Right cardiac atrium (tissue), 5 donors: ENCODE results near the gene EXOC6. TPM values are rescaled to one million over a fixed set of nuclear protein-coding genes. Genes with fewer than 3 reads are reported as not detected.
A peak's percentile ranks its signal among the peaks of the same experiment; 100 is the strongest.

Experiments
- ATAC-seq, 2 donors: fragments of 200-7000 bp; cut with Tn5 transposase; one replicate each; pipeline versions ENCODE4 v1.8.0 to v1.9.1; 2020; ENCODE audit warnings: moderate library complexity in 2 of 2, mild to moderate bottlenecking in 1 of 2
- DNase-seq, 3 donors: peaks; one replicate each; pipeline ENCODE4 v3.0.0-alpha.2; 2020
- H3K27ac ChIP-seq: one replicate; pipeline ENCODE4 v1.5.1; 2013; ENCODE audit warnings: mild to moderate bottlenecking, low read length, control low read depth, moderate library complexity
- H3K27me3 ChIP-seq: one replicate; pipeline ENCODE4 v1.6.1; 2013; ENCODE audit not compliant: control insufficient read depth, insufficient read depth
- H3K4me1 ChIP-seq: one replicate; pipeline ENCODE4 v1.6.1; 2013; ENCODE audit warnings: low read length; ENCODE audit not compliant: control insufficient read depth, insufficient read depth
- H3K4me3 ChIP-seq: one replicate; pipeline ENCODE4 v1.5.1; 2013; ENCODE audit warnings: low read length, control low read depth
- H3K9me3 ChIP-seq: one replicate; pipeline ENCODE4 v1.6.1; 2013; ENCODE audit warnings: low read length; ENCODE audit not compliant: control insufficient read depth
- WGBS: extraction: QIAGEN DNeasy Blood & Tissue Kit; methylation state at CpG from one replicate; pipeline ENCODE4 v1.1.7; 2013; 5-methylcytosine and 5-hydroxymethylcytosine counted together
- intact Hi-C, 4 donors: fragments of 100-400 bp; cut with DNase I; formaldehyde crosslinking; loops; one replicate each; pipeline versions ENCODE4 v1.11.0 to v1.14.0; 2022 to 2023
- polyA plus RNA-seq: library from polyadenylated mRNA; stranded (reverse); fragments of 200-250 nt; gene quantifications from one replicate; pipeline ENCODE4 v1.2.3, GENCODE V29; 2013
- total RNA-seq, 4 donors: library from RNA; stranded (reverse); fragmentation: NEBNext Ultra II Directional; extraction: Animal tissue kit (Norgen Biotek cat#: 25700); gene quantifications; one replicate each; pipeline ENCODE4 v1.2.1, GENCODE V29; 2021
- donor health status: healthy with polysubstance abuse.
- donor health status: DM: no; HTN: yes; CAD: no.
- donor health status: DM: no; HTN: no; CAD: no.
- donor health status: DM: no; HTN: yes; CAD: no; lungs with severe emphysema.
- donor health status: DM: yes; HTN: yes; CAD: no.

The EXOC6 gene
- total and polyA plus RNA-seq, 5 donors = 5.7 to 9.5 (median 8.8) TPM

DNA sequence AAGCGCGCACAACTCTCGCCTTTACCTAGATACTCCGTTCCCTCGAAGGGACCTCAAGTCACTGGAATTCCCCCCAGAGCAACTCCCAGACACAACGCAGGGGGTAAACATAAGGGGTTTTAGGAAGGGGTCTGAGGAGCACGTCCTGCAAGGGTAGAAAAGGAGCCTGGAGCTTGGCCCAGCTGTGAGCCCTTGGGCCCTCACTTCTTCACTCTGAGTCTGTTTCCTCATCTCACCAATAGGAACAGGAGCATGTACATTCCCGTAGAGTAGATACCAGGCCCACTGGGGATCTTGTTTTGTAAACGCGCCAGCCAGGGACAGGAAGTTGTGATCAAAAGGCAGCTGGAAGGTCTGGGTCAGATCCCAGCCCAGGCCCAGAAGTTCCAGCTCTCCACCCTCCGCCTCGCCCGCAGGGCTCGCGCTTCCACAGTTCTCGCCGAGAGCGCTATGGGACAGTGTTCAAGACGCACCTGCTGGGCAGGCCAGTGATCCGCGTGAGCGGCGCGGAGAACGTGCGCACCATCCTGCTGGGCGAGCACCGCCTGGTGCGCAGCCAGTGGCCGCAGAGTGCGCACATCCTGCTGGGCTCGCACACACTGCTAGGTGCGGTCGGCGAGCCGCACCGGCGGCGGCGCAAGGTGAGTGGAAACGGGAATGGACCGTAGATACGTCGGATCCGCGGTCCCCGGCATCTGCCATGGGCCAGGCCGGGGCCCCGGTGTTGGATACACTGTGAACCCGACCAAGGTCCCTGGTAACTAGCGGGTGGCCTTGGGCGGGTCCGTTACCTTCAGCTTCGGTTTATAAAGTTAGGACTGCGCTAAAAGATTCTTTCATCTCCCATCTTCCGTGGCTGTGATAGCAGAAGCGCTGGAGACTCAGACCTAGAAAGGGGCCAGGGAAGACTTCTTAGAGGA lies 213.5 kb downstream of the EXOC6 start:
- DNase-seq = no peak
- Histone ChIP-seq H3K4me3 (peak overlapping the region; percentile 20), H3K9me3 (no peaks in the 10 kb centered on the region), H3K27ac (no peak overlapping the region), H3K4me1 (no peaks in the 10 kb centered on the region), H3K27me3 (peaks cover 2% of the 10 kb centered on the region)
- 7% methylated on average over 57 of the region's 57 CpGs for WGBS
- peak in 1 of 2 donors; percentile 40 for ATAC-seq
- intact Hi-C loops = no loop called here

DNA sequence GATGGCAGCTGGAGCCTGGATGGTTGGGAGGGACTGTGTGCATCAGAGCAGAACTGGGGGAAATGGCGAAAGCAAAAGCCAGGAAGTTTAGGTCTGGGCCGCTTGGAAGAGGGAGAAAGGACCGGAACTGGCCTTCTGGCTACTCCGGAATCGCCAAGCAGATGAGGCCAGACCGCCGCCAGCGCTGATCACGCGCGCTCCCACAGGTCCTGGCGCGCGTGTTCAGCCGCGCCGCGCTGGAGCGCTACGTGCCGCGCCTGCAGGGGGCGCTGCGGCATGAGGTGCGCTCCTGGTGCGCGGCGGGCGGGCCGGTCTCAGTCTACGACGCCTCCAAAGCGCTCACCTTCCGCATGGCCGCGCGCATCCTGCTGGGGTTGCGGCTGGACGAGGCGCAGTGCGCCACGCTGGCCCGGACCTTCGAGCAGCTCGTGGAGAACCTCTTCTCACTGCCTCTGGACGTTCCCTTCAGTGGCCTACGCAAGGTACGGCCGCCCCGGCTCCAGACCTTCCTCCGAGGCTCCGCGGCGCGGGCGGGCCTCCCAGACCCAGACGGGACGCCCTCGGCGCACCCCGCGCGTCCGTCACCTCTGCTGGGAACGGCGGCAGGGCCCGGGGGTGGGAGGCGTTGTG lies 214.3 kb downstream of the EXOC6 start:
- H3K4me1 ChIP-seq = no peaks in the 10 kb centered on the region
- ATAC-seq = peak; percentile 12 to 50
- H3K9me3 ChIP-seq = no peaks in the 10 kb centered on the region
- under 1% methylated on average over 68 of the region's 68 CpGs for WGBS
- DNase-seq = peak in 1 of 3 donors; percentile 57
- peaks cover 2% of the 10 kb centered on the region for H3K27me3 ChIP-seq
- intact Hi-C loops = no loop called here
- no peak overlapping the region for H3K27ac ChIP-seq
- peak overlapping the region; percentile 20 for H3K4me3 ChIP-seq

DNA sequence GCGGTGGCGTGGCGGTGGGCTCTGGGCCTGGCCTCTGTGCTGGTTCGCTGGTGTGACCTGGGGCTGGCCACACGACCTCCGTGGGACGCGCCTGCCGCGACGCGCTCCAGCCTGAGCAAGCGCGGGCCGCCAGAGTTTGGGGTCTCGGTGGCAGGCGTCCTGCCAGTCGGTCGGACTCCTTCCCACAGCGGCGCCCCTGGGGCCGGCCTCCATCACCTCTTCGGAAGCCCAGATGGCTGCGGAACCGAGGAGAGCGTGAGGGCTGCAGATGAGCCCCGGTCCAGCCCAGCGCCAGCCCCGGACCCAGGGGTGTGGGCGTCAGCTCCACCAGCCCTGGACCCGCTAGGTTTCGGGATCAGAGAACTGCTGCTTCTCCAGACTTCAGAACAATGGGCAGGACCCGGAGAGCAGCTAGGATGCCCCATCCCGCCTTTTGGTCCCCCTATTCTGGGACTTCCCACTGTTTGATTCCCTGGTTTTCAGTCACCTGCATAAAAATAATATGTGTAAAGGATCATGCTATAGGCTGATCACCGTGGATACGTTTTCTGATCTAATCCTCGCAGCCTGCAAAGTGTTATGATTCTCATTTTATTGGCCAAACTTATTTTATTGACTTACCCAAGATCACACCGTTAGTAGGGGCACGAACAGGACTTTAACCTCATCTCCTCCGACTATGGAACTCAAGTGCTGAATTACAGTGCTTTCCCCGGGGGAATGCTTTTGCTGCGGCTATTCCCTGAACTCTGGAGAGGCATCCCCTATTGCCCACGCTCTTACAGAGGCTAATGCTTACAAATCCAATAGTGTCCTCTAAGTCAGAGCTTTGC lies 215.0 kb downstream of the EXOC6 start:
- H3K4me1 ChIP-seq = no peaks in the 10 kb centered on the region
- DNase-seq = peak in 1 of 3 donors; percentile 32
- no peaks in the 10 kb centered on the region for H3K9me3 ChIP-seq
- 14% methylated on average over 43 of the region's 43 CpGs for WGBS
- H3K27me3 ChIP-seq = peaks cover 2% of the 10 kb centered on the region
- H3K4me3 ChIP-seq = no peak overlapping the region
- no peak overlapping the region for H3K27ac ChIP-seq
- no peak for ATAC-seq
- intact Hi-C loops = no loop called here

DNA sequence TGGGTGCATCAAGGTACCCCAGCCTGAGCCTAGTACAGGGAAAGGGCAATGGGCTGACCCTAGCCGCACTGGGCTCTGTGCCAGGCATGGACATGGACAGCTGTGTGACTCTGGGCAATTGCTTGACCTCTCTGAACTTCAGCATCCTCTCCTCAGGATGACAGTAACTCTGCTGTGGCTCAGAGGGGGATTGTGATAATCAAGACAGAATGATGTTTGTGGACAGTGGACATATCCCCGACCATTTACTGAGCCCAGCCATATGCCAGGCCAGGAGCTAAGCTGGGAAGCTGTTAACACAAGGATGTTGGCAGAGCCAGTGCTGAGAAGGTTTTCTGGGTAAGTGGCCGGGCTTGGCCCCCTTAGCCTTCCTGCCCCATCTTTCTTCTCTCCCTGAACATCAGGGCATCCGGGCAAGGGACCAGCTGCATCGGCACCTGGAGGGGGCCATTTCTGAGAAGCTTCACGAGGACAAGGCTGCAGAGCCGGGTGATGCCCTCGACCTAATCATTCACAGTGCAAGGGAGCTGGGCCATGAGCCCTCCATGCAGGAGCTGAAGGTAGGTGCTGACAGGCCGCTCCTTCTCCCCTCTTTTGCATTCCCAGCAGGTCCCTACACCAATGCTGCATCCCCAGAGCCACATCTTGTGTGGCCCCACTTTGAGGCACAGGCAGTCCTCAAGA lies 215.8 kb downstream of the EXOC6 start:
- peaks cover 2% of the 10 kb centered on the region for H3K27me3 ChIP-seq
- no peaks in the 10 kb centered on the region for H3K9me3 ChIP-seq
- 79% methylated on average over 9 of the region's 9 CpGs for WGBS
- DNase-seq = no peak
- intact Hi-C loops = no loop called here
- no peak for ATAC-seq
- no peak overlapping the region for H3K27ac ChIP-seq
- no peak overlapping the region for H3K4me3 ChIP-seq
- no peaks in the 10 kb centered on the region for H3K4me1 ChIP-seq

DNA sequence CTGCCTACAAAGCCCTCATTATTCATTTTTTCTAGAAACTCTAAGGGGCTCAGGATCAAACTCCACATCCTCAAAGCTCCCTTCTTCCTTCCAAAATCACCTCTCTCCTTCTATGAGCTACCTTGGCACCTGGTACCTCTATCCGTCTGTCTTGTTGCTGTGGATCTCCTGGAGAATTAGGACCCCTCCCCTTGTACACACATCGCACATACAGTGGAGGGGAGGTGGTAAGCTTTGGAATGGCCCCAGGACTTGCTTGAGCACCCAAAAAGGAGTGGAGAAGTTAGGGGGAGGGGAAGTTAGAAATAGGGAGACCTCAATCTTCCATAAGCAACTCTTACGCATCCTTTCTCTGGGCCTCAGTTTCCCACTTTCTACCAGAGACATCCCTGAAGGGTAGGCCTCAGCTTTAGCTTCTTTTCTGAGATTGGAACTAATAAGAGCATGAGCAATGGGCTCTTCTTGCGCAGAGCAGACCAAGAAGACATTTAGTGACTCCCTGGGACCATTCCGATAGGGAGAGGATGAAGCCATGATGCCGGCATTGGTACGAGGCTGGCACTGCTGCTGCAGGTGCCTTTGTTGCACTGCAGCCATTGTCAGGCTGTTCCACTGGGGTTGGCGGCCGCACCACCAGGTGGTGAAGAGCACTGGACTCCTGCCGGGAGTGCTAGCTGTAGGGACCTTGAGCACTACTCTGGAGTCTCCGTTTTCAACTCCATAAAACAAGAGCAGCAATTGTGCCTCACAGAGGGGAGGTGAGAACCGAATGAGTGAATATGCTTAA lies 216.7 kb downstream of the EXOC6 start:
- Histone ChIP-seq H3K4me3 (no peak overlapping the region), H3K27ac (no peak overlapping the region), H3K4me1 (no peaks in the 10 kb centered on the region), H3K9me3 (no peaks in the 10 kb centered on the region), H3K27me3 (no peaks in the 10 kb centered on the region)
- DNase-seq = no peak
- ATAC-seq = no peak
- intact Hi-C loops = no loop called here
- WGBS = 70% methylated on average over 12 of the region's 12 CpGs

DNA sequence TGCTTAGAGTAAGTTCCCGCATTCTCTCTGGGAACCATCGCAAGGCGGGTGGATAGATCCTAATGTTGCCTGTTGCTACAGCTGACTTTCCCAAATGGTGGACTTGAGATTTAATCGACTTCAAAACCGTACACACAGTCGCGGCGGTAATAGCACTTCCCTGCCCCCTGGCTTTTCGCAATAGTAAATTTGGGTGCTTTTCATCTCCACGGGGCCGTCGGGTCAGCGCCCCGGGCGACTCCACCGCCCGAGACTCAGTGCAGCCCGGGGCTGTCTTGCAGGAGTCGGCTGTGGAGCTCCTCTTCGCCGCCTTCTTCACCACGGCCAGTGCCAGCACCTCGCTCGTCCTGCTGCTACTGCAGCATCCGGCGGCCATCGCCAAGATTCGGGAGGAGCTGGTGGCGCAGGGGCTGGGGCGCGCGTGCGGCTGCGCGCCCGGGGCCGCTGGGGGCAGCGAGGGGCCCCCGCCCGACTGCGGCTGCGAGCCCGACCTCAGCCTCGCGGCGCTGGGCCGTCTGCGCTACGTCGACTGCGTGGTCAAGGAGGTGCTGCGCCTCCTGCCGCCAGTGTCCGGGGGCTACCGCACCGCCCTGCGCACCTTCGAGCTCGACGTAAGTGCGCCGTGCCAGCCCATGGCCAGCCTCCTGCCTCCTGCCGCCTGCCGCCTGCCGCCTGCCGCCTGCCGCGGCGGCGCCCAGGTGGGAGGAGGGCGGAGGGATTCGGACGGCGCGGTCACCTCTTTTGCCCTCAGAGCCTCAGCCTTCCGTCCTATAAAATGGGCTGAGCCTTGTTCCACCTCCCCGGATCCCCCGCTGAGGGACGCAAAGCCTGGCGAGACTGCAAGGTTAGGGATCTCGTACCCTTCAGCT lies 217.6 kb downstream of the EXOC6 start:
- 5% methylated on average over 81 of the region's 81 CpGs for WGBS
- ATAC-seq (no peak), DNase-seq (no peak)
- intact Hi-C loops = no loop called here
- Histone ChIP-seq H3K9me3 (no peaks in the 10 kb centered on the region), H3K27me3 (no peaks in the 10 kb centered on the region), H3K27ac (no peak overlapping the region), H3K4me3 (peak overlapping the region; percentile 17), H3K4me1 (no peaks in the 10 kb centered on the region)

DNA sequence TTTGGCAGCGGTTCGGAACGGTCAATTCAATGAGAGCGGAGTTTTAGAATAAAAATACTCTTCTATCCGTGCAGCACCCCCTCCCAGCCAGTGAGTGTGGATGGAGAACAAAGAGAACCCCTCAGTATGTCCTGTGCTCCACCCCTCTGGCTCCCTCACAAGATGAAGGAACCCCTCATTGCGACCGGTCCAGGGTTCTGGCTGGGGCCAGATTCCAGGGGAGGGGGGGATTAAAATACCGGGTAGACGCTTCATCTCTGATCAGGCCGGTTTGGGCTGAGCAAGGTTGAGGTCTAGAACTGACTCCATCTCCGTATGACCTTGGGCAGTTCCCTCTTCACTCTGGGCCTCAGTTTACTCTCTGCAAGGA lies 218.2 kb downstream of the EXOC6 start:
- H3K9me3 ChIP-seq = no peaks in the 10 kb centered on the region
- no peak overlapping the region for H3K27ac ChIP-seq
- 16% methylated on average over 11 of the region's 11 CpGs for WGBS
- DNase-seq (no peak), ATAC-seq (no peak)
- no peaks in the 10 kb centered on the region for H3K4me1 ChIP-seq
- no peaks in the 10 kb centered on the region for H3K27me3 ChIP-seq
- intact Hi-C loops = no loop called here
- H3K4me3 ChIP-seq = no peak overlapping the region

DNA sequence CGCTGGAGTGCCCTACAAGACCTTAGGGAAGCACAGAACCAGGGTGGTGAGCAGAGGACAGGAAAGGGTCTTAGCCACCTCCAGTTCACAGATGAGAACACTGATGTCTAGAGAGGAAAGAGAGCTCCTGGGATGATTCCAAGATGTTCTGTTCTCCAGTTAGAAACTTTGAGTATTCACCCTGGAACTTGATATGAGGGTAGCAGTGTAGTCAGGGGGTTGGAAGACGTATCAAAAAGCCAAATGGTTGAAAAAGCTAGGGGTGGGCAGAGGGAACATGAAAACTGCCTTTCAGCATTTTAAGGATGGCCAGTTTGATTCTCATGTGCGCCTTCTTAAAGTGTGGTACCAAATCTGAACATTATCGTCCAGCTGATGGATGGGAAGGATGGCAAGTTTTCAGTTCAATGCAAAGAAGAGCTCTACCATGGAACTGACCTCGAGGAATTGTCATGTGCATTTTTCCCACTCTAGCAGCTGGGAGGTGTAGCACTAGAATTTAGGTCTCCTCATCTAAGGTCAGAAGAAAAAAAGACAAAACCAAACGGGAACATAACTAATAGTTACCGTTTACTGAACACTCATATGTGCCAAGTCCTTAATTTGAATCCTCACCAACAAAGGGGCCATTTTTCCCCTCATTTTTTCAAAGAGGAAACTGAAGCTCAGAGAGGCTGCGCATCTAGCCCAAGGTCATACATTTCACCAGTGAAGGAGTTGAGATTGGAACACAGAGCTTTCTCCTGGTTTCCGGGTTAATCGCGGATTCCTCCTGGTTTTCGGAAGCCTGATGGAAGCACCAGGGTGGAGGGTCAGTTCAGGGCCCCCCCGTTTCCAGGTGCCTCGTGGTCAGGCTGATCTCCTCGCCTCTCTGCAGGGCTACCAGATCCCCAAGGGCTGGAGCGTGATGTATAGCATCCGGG lies 219.4 kb downstream of the EXOC6 start:
- Histone ChIP-seq H3K27ac (no peak overlapping the region), H3K4me1 (no peaks in the 10 kb centered on the region), H3K4me3 (no peak overlapping the region), H3K9me3 (no peaks in the 10 kb centered on the region), H3K27me3 (no peaks in the 10 kb centered on the region)
- no peak for ATAC-seq
- no peak for DNase-seq
- intact Hi-C loops = no loop called here
- WGBS = 9% methylated on average over 17 of the region's 17 CpGs
